IgD-negative memory B cell (primary cell): Measurements from ENCODE around the gene STAP1. TPM values are rescaled to one million over a fixed set of nuclear protein-coding genes. Genes with fewer than 3 reads are reported as not detected.

Source experiments
- H3K27ac Mint-ChIP-seq, 3 donors: one replicate each; pipeline ENCODE4 v1.8.0; 2020 to 2022; ENCODE audit warnings: mild to moderate bottlenecking in 3 of 3, mixed read lengths in 3 of 3, moderate library complexity in 1 of 3
- H3K27me3 Mint-ChIP-seq: one replicate; pipeline ENCODE4 v1.8.0; 2021; ENCODE audit warnings: mixed read lengths
- H3K36me3 Mint-ChIP-seq: one replicate; pipeline ENCODE4 v1.8.0; 2020; ENCODE audit warnings: mild to moderate bottlenecking, mixed read lengths
- H3K4me1 Mint-ChIP-seq, 3 donors: one replicate each; pipeline ENCODE4 v1.8.0; 2020 to 2022; ENCODE audit warnings: mixed read lengths in 3 of 3, mild to moderate bottlenecking in 1 of 3
- H3K4me3 Mint-ChIP-seq, 4 donors: one replicate each; pipeline ENCODE4 v1.8.0; 2020 to 2022; ENCODE audit warnings: mild to moderate bottlenecking in 4 of 4, mixed read lengths in 4 of 4, moderate library complexity in 3 of 4
- H3K9me3 Mint-ChIP-seq, 3 donors: one replicate each; pipeline ENCODE4 v1.8.0; 2020 to 2021; ENCODE audit warnings: mixed read lengths in 3 of 3, mild to moderate bottlenecking in 1 of 3
- polyA plus RNA-seq: library from polyadenylated mRNA; unstranded; fragments of 300-500 nt; fragmentation: Illumina TruSeq; gene quantifications from one replicate; pipeline ENCODE4 v1.2.3, GENCODE V29; 2021

The STAP1 gene
- polyA plus RNA-seq, 1 donor from 2014 or later: 110 TPM

DNA sequence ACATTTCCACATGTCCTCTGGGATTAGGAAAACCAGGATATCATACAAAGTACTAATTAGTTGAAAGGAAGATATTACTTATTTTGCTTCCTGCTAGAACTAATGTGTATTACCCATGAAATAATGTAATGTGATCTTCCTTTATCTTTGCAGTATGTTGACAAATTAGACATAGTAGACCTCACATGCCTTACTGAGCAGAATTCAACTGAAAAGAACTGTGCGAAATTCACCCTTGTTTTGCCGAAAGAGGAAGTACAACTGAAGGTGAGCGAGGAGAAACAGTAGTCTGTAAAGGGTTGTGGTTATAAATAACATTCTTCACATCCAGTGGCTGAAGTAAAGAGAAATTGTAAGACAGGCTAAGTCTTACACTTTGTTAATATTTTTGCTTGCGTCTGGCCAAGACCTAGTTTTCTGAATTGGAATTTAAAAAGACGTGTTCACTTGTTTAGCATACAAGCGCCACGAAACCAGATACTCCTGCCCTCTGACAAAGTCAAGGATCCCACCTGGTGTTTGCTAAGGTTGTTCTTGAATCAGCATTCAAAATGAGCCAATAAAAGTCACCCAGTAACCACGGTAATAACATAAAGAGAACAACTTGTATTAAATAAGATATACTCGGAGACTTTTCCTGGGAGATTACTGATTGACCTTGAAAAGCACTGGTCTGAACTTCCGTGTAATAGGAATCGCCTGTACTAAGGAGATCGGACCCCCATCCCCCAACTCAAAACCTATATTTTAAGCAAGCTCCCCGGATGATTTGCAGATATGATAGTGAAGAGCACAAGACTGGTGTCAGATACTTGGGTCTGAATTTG is 16.9 kb downstream of the STAP1 start:
- Mint-ChIP-seq H3K4me1 (peaks cover 40 to 55% (median 46%) of the 10 kb centered on the region in 3 donors), H3K4me3 (peak overlapping the region; percentile 9 to 87 (median 77)), H3K27ac (peak overlapping the region; percentile 76 to 97 (median 96)), H3K36me3 (peaks cover 16% of the 10 kb centered on the region), H3K27me3 (no peaks in the 10 kb centered on the region), H3K9me3 (no peaks in the 10 kb centered on the region)

DNA sequence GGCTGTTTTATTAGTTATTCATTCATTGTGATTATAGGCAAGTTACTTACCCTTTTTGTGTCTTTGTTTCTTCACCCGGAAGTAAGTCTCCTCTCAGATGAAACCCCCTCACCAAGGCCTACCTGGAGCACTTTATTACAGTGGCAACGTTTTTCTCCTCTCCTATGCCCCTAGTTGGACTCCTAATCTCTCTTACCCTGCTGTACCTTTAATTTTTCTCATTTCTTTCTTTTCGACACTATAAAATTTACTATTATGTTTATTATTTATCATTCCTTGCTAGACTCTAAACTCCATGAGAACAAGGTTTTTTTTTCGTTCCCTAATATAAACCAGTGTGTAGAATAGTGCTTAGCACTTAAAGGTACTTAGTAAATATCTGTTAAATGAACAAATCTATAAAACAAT is 17.5 kb downstream of the STAP1 start:
- Mint-ChIP-seq H3K27me3 (no peaks in the 10 kb centered on the region), H3K4me1 (peaks cover 46 to 59% (median 50%) of the 10 kb centered on the region in 3 donors), H3K36me3 (peaks cover 14% of the 10 kb centered on the region), H3K9me3 (no peaks in the 10 kb centered on the region), H3K4me3 (peak overlapping the region; percentile 9 to 87 (median 77)), H3K27ac (peak overlapping the region; percentile 76 to 97 (median 96))

DNA sequence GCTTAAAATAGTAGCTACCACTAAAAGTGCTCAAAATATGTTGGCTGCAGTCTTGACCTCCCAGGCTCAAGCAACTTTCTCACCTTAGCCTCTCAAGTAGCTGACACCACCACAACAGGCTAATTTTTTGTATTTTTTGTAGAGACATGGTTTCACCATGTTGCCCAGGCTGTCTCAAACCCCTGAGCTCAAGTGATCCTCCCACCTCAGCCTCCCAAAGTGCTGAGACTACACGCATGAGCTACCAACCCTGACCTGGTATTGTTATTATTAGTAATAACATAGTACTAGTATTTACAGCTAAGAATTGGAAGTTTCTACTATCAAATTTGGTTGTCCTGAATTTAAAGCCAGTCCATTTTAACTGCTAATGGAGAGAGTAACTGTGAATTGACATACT is 18.0 kb downstream of the STAP1 start:
- H3K4me1 Mint-ChIP-seq: peaks cover 51 to 60% (median 55%) of the 10 kb centered on the region in 3 donors
- no peaks in the 10 kb centered on the region for H3K9me3 Mint-ChIP-seq
- H3K27ac Mint-ChIP-seq: peak overlapping the region; percentile 76 to 97 (median 96)
- H3K36me3 Mint-ChIP-seq: peaks cover 16% of the 10 kb centered on the region
- peak overlapping the region in 2 of 4 donors; percentile 29 to 86 for H3K4me3 Mint-ChIP-seq
- no peaks in the 10 kb centered on the region for H3K27me3 Mint-ChIP-seq

DNA sequence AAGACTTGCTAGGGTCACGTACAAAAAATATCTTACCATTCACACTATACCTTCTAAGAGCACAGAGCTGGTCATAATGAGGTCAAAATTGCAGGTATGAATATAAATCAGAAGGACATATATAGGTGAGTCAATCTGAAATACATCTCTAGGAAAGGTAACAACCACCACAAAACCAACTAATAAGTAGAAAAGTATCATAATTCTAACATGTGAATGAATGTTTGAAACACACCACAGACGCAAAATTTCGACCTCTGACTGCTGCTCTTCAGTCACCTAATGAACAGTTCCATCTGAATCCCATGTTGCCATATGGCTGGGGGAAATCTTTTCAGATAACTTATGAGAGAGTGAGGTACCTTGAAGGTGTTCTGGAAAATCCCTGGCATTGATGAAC is 22.1 kb downstream of the STAP1 start:
- Mint-ChIP-seq H3K27ac (peak overlapping the region; percentile 43 to 96 (median 93)), H3K36me3 (peaks cover 23% of the 10 kb centered on the region), H3K4me1 (peaks cover 34 to 42% (median 39%) of the 10 kb centered on the region in 3 donors), H3K4me3 (peak overlapping the region in 2 of 4 donors; percentile 1 to 64), H3K9me3 (no peaks in the 10 kb centered on the region), H3K27me3 (no peaks in the 10 kb centered on the region)

GRCh38 chr4:67581208-67581857 is 22.8 kb downstream of the STAP1 start:
- Mint-ChIP-seq H3K4me3 (peak overlapping the region; percentile 1 to 72 (median 64)), H3K36me3 (peaks cover 26% of the 10 kb centered on the region), H3K4me1 (peaks cover 29 to 38% (median 33%) of the 10 kb centered on the region in 3 donors), H3K27ac (peak overlapping the region; percentile 43 to 96 (median 93)), H3K9me3 (no peaks in the 10 kb centered on the region), H3K27me3 (no peaks in the 10 kb centered on the region)

GRCh38 chr4:67581913-67582312 is 23.4 kb downstream of the STAP1 start:
- H3K36me3 Mint-ChIP-seq: peaks cover 23% of the 10 kb centered on the region
- H3K4me1 Mint-ChIP-seq: peaks cover 25 to 34% (median 33%) of the 10 kb centered on the region in 3 donors
- H3K4me3 Mint-ChIP-seq: peak overlapping the region in 3 of 4 donors; percentile 1 to 55 (median 28)
- H3K27ac Mint-ChIP-seq: peak overlapping the region; percentile 43 to 96 (median 93)
- H3K27me3 Mint-ChIP-seq: no peaks in the 10 kb centered on the region
- H3K9me3 Mint-ChIP-seq: no peaks in the 10 kb centered on the region

DNA sequence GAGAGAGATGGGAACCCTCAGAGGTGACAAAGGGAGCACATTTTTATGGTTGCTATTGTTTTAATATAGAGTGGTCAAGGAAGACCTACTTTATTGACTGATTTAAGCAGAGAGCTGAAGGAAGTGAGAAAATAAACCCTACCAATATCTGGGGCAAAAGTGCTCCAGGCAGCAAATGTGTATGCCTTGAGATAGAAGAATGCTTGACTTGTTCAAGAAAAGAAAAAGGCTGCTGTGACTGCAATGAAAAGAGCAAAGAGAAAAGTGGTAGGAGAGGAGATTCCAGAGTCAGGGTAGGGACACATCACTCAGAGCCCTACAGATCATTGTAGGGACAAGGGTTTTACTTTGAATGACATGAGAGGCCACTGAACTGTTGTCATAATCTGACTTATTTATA is 26.0 kb downstream of the STAP1 start:
- Mint-ChIP-seq H3K27ac (peak overlapping the region in 1 of 3 donors; percentile 65), H3K36me3 (peaks cover 18% of the 10 kb centered on the region), H3K4me1 (peaks cover 19 to 28% (median 25%) of the 10 kb centered on the region in 3 donors), H3K4me3 (no peak overlapping the region), H3K27me3 (no peaks in the 10 kb centered on the region), H3K9me3 (no peaks in the 10 kb centered on the region)

DNA sequence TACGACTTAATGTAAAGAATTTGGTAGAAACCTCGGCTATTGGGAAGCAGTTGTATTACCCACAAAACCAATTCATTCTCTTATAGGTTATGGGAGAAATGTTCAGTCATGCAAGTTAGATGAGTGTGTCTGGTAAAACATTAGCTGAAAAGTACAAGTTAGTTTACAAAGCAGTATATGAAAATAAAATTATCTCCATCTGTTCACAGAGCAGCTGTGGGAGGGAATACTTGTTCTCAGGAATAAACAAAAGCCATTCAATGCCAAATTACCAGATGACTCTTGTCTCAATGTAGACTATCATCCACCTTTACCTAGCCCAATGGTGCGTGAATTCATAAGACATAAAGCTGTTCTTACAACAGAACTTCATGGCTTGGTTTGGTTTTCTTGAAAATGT is 28.6 kb downstream of the STAP1 start:
- H3K9me3 Mint-ChIP-seq: no peaks in the 10 kb centered on the region
- peaks cover 23% of the 10 kb centered on the region for H3K36me3 Mint-ChIP-seq
- peaks cover 2 to 13% (median 12%) of the 10 kb centered on the region in 3 donors for H3K4me1 Mint-ChIP-seq
- no peak overlapping the region for H3K27ac Mint-ChIP-seq
- H3K4me3 Mint-ChIP-seq: no peak overlapping the region
- no peaks in the 10 kb centered on the region for H3K27me3 Mint-ChIP-seq

DNA sequence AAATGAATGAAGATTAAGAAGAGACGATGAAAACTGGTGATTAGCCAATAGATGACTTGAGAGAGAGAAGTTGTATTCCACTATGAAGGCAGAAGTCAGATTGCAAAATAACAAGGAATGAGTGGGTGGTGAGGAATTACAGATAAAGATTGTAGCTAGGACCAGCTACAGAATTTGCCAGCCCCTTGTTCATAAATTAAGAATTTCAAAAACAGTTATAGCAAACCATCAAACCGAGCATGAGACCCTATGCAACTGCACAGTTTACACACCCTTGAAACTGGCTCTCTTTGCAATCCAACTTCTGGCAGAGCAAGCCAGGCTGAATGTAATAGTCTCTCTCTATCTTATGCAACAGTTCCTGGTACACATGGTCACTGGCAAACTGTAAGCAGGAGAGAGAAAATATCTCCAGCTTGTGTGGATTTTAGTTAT is 35.2 kb downstream of the STAP1 start:
- Mint-ChIP-seq H3K27ac (no peak overlapping the region), H3K4me3 (no peak overlapping the region), H3K4me1 (peaks cover 16 to 24% (median 21%) of the 10 kb centered on the region in 3 donors), H3K36me3 (peaks cover 34% of the 10 kb centered on the region), H3K9me3 (peaks cover 0 to 3% (median 0%) of the 10 kb centered on the region in 3 donors), H3K27me3 (no peaks in the 10 kb centered on the region)

GRCh38 chr4:67603310-67604028 is 44.9 kb downstream of the STAP1 start:
- Mint-ChIP-seq H3K4me1 (peaks cover 12 to 19% (median 15%) of the 10 kb centered on the region in 3 donors), H3K9me3 (no peaks in the 10 kb centered on the region), H3K27me3 (no peaks in the 10 kb centered on the region), H3K4me3 (no peak overlapping the region), H3K27ac (peak overlapping the region; percentile 31 to 76 (median 55)), H3K36me3 (peaks cover 19% of the 10 kb centered on the region)

GRCh38 chr4:67604029-67604381 is 45.5 kb downstream of the STAP1 start:
- no peaks in the 10 kb centered on the region for H3K27me3 Mint-ChIP-seq
- peaks cover 7 to 14% (median 11%) of the 10 kb centered on the region in 3 donors for H3K4me1 Mint-ChIP-seq
- no peaks in the 10 kb centered on the region for H3K9me3 Mint-ChIP-seq
- peaks cover 22% of the 10 kb centered on the region for H3K36me3 Mint-ChIP-seq
- peak overlapping the region in 1 of 4 donors; percentile 58 for H3K4me3 Mint-ChIP-seq
- H3K27ac Mint-ChIP-seq: peak overlapping the region; percentile 31 to 76 (median 76)

- H3K36me3 Mint-ChIP-seq: peaks cover 27% of the 10 kb centered on the region
- H3K4me3 Mint-ChIP-seq: no peak overlapping the region
- H3K27ac Mint-ChIP-seq: peak overlapping the region in 2 of 3 donors; percentile 9 to 69
- H3K27me3 Mint-ChIP-seq: no peaks in the 10 kb centered on the region
- H3K9me3 Mint-ChIP-seq: peaks cover 0 to 4% (median 3%) of the 10 kb centered on the region in 3 donors
- peaks cover 4 to 14% (median 11%) of the 10 kb centered on the region in 3 donors for H3K4me1 Mint-ChIP-seq
Measured at GRCh38 chr4:67604749-67605148, 46.2 kb downstream of the STAP1 start.

DNA sequence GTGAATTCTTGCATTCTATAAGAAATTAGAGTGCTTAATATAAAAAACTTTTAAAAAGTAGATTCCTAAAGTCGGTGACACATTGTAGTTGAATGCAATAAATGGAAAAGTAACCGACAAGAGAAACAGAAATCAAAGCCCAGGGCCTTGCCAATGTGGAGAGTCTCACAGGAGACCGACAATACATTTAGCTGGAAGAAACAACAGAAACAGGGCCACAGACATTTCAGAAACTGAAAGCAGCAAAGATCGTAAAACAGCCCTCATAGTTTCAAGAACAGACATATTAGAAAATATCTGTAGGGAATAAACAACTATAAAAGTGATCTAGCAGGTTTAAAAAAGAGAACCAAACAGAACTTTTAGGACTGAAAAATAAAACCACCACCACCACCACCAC is 49.5 kb downstream of the STAP1 start:
- H3K27me3 Mint-ChIP-seq: no peaks in the 10 kb centered on the region
- H3K27ac Mint-ChIP-seq: peak overlapping the region in 1 of 3 donors; percentile 81
- H3K4me3 Mint-ChIP-seq: no peak overlapping the region
- peaks cover 24% of the 10 kb centered on the region for H3K36me3 Mint-ChIP-seq
- peaks cover 0 to 4% (median 4%) of the 10 kb centered on the region in 3 donors for H3K4me1 Mint-ChIP-seq
- H3K9me3 Mint-ChIP-seq: peaks cover 0 to 8% (median 4%) of the 10 kb centered on the region in 3 donors

DNA sequence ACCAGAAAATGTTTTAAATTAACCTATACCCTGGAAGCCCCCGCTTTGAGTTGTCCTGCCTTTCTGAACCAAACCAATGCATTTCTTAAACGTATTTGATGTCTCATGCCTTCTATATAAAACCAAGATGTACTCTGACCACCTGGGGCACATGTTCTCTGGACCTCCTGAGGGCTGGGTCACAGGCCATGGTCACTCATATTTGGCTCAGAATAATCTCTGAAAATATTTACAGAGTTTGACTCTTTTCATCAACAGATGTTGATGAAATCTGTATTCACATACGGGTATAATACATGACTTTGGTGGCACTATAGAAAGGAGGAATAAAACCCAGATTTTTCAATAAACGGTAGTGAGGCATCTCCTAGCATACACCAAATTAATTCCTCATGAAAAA is 55.7 kb downstream of the STAP1 start:
- Mint-ChIP-seq H3K4me3 (no peak overlapping the region), H3K27me3 (no peaks in the 10 kb centered on the region), H3K4me1 (peaks cover 0 to 4% (median 1%) of the 10 kb centered on the region in 3 donors), H3K36me3 (peaks cover 20% of the 10 kb centered on the region), H3K9me3 (peaks cover 0 to 19% (median 6%) of the 10 kb centered on the region in 3 donors), H3K27ac (peak overlapping the region; percentile 3 to 35 (median 28))
